A549 (cell line): ENCODE results near the gene CDH4.

Experiments used
- CBX2 ChIP-seq: fragments of 200-600 bp; sonication (generic); IDR thresholded peaks from 2 replicates; pipeline ENCODE4 v1.6.1; 2016; ENCODE audit warnings: low read depth, mild to moderate bottlenecking, borderline replicate concordance
- CTCF ChIP-seq: fragments of >200 bp; sonication (Bioruptor Twin); formaldehyde crosslinking; IDR thresholded peaks from 3 replicates; pipeline ENCODE4 v1.5.1; 2016
- POLR2A ChIP-seq: IDR thresholded peaks from 2 replicates; pipeline ENCODE4 v1.6.1; 2012; ENCODE audit warnings: mild to moderate bottlenecking, low read length
- RCOR1 ChIP-seq: fragments of 150-350 bp; IDR thresholded peaks from 2 replicates; pipeline ENCODE4 v1.6.1; 2014; ENCODE audit warnings: antibody characterized with exemption, low read length, low read depth

- TF ChIP-seq POLR2A (no peak), CTCF (no peak), RCOR1 (no peak), CBX2 (no peak)
Observed at GRCh38 chr20:61597996-61598395, 345.9 kb downstream of the CDH4 start.
